Measurements from ENCODE around the gene SEMA4A.
"Not testable (repeated sequence)": the region's sequence is repeated elsewhere in the genome, so short reads cannot be mapped to it uniquely, and the experiment has no call there.

Gene SEMA4A

DNA sequence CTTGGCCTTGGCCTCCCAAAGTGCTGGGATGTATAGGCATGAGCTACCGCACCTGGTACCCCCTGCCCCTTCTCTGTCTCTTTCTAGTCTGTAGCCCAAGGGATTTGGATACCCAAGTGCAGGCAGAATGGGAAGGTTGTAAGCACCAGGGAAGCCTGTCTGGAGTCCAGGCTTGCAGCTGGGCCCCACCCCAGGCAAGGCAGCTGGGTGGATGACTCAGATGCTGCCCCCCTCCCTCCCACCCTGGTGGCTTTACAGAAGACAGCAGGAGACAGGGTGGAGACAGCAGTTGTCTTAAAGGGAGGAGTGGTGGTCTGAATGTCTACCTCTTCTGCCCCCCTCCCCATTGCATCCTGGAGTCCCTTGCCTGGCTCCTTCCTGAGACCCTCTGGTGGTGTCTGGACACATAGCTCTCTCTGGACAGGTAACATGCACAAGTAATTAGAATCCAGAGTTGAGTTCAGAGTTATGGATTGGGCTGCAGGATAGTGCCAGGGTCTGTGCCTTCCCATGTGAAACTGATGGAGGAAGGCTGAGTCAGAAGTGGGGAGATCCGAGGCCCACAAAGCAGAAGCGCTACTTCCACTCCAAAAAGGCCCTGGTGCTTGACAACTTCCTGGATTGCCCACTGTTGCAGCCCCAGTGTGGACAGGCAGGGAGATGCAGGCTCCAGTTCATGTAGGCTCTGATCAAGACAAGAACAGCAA, 33.7 kb upstream of the SEMA4A start:
- DNase-seq = peak; percentile 73

DNA sequence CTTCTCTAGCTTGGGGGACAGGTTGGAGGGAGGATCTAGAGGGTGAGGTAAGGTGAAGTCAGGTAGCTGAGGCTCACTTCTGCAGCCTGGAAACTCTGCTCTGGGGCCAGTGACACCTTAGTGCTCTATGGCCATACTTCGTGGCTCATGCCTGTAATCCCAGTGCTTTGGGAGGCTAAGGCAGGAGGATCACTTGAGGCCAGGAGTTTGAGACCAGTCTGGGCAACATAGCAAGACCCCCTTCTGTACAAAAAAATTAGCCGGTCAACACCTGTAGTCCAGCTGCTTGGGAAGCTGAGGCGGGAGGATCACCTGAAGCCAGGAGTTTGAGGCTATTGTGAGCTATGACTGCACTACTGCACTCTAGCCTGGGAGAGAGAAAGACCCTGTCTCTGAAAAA, 33.1 kb upstream of the SEMA4A start:
- no peak for DNase-seq

DNA sequence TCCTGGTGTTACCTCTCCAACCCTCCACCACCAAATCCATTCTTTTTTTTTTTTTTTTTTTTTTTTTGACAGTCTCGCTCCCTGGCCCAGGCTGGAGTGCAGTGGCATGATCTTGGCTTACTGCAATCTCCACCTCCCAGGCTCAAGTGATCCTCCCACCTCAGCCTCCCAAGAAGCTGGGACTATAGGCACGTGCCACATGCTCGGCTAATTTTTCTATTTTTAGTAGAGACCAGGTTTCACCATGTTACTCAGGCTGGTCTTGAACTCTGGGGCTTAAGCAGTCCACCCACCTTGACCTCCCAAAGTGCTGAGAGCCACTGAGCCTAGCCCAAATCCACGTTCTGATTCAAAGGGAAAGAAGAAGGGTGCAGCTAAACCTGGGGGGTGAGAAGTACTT, 32.4 kb upstream of the SEMA4A start:
- not testable (repeated sequence) for DNase-seq

DNA sequence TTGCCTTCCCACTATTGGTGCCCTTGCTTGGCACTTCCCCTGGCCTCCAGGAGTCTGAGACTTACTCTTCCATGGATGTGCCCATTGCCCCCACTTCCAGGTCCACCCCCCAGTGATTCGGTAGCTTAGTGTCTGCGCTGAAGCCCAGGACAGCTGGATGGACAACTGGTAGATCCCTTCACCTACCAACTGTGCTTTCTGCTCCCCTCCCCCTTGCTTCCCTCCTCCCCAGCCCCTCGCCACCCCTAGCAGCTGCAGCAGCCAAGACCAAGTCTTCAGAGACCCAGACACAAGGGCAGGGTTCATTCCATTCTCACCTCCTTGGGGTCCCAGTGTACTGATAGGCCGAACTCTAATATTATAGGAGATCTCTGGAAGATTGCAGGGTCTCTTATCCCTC, 31.9 kb upstream of the SEMA4A start:
- DNase-seq = no peak

DNA sequence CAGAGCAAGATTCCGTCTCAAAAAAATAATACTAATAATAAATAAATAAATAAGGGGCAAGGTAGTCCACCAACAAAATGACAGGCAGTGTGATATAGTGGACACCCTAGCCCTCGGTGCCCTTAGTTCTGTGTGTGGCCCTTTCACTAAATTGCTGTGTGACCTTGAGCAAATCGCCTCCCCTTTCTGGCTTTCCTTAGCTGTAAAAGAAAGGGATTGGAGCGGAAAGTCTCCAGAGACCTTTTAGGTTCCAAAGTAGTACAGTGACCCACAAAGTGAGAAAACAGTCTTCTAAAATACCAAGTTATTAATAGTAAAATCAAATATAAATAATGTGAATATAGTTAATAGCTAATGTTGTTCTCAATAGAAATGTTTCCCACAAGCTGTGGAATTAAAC, 31.3 kb upstream of the SEMA4A start:
- DNase-seq = no peak

DNA sequence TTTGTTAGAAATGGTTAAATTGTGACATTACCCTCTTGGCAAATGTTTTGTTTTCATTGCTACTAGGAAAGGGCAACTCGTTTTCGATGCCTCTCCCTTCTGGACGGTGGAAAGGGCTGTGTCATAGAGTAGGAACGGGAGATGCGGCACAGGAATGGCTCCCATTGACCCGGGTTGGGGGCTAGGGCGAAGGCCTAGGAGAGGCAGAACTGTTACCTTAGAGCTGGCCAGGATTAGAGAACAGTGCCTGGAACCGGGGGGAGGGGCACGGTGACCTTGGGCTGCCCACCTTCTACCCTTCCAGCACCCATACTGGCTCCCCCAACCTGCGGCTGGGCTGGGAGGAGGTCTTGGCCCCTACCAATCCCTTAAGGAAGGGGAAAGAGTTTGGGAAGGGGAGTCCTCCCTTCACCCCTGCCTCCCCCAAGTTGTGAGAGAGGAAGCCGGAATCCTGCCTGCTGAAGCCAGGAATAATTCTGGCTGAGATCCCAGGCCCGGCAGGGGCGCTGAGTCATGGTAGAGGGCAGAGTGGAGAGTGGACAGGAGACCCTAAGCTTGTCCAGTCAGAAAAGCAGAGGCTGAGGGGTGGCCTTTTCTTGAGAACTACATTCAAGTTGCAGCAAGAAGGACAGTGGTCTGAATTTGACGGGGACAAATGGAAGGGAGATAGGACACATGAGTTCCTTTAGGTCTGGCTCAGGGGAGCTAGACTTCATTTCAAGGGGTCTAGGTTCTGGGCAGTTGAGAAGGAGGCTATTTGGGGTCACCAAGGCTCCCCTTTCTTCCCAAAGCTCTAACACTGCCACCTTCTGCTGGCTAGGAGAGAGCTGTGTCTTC, 30.6 kb upstream of the SEMA4A start:
- peak; percentile 88 for DNase-seq

DNA sequence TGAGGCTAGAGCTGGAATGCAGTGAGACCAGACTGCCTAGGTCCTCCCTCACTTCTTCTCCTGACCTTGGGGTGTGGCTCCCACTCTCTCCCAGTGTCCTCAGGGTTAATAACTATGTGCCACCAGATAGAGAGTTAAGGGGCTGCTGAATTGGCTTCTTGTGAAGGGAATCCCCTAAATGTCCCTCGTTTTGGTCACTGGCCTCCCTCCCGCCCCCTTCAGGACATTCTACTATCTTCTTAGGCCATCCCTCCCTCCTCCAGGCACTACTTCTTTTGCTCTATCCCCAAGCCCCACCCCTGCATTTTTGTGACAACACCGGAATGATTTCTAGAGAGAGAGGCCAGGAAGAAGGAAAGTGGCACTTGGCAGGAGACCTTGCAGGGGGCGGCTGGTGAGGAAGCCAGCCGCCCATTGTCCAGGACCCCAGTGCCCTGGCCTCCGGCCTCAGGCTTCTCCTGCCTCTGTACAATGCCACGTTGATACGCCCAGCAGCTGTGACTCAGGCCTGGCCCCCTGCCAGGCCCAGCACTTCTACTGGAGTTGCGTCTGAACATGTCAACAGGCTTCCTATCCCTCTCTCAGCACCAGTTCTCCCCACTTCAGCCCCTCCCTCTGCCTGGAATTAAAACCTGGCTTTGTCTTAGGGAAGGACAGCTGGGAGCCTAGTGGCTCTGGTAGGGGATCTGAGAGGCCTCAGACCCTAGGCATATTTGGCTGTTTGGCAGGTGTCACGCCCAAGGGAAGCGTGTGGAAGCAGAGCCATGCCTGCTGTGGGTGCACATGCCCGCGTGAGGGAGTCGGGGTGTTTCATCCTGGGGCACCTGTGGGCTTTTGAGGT, 29.8 kb upstream of the SEMA4A start:
- peak; percentile 97 for DNase-seq

DNA sequence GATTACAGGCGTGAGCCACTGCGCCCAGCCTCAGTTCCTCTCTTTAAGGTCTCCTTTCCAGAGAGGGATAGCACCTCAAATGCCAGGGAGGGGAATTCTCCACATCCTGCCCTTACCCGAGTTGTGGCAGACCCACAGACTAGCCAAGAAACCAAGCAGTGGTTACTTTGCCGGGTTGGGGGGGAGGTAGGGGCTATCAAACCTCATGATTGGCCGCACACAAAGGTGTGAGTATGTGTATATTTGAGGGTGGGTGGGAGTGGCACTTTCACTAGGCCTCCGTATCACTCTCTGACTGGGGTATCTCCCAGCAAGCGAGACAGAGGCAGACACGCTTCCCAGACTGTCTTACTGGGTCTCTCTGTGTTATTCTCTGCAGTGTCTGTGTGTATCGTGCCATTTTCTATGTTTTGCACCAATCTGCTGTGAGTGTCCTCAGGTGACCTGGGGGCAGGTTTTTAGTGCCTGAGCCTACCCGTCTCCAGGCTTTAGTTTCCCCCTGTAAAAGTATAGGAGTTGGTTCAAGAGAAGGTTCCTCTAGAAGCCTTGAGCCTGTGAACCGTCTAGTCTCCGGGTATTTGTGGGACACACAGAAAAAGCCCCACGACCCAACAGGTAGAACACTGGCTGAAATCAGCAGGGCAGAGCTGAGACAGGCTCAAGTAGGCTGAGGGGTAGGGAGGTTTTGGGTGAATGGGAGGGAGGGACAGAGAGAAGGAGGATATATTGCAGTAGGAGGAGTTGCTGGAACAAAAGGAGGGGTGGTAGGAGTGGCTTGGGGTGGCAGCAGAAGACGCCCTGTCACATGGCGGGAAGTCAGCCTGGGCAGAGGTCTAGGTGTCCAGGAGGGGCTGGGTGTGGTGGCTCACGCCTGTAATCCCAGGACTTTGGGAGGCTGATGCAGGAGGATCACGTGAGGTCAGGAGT, 28.6 kb upstream of the SEMA4A start:
- no peak for DNase-seq

DNA sequence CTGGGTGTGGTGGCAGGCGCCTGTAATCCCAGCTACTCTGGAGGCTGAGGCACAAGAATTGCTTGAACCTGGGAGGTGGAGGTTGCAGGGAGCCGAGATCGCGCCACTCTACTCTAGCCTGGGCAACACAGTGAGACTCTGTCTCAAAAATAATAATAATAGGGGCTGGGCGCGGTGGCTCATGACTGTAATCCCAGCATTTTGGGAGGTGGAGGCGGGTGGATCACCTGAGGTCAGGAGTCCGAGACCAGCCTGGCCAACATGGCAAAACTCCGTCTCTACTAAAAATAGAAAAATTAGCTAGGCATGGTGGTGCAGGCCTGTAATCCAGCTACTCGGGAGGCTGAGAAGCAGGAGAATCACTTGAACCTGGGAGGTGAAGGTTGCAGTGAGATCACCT, 27.8 kb upstream of the SEMA4A start:
- DNase-seq = not testable (repeated sequence)

DNA sequence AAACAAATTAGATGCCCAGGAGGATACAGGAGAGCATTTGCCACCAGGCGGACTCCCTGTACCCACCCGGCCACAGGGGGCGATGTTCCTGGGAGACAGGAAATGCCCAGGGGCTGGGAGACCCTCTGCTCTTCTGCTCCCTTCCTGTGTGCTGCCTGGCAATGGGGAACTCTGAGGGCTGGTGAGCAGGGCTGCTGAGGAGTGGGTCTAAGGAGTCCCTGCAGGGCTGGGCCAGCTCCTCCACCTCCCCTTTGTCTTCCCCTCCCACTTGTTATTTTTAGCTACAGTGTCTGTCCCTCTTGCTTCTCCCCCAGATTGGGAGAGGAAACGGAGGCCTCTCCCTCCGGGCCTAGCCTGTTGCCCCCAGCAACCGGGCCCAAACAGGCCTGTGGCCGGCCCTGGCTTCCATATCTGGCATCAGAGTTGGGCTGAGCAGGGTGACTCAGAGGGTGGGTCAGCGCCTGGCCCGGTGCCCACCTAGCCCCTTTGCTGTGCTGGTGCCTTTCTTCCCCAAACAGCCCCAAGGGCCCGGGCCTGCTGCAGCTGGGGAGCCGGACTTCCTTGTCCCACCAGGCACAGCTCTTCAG, 27.2 kb upstream of the SEMA4A start:
- DNase-seq = peak; percentile 97

DNA sequence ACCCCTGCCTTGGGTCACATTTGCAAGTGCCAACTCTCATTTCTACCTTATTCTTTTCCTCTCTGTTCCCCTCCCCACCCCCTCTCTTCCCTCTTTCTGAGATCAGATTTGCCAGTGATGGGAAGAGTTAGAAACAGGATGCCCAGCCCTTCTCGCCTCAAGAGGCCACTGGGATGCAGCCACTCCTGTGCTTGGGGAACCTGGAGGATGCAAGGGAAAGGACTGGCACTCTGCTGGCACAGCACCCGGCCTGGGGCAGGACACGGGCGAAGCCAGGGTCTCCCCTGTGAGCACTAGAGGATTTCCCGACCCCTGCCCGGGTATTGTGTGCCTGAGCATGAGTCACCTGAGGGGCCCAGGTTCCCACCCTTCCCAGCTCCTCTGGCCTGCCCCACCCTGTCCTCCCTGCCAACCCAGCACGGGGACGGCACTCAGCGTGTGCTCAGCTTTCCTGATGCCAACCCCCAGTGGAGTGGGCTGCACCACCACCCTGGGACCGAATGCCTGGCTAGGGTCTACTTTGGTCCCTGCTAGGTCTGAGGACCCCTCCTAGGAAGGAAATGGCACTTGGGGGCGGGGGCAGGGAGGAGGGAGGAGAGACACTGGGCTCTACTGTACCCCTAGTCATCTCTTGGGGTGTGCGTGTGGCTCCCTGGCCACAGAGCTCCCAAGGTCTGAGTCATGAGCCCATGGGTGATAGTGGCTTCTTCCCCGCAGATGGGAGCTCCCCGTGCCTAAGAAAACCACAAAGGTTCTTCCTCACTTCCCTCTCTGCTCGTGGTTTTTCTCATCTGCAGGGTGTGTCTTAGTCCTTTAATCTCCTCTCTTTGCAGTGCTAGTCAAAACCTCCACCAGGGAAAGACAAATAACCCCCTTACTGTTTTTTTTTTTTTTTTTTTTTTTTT, 26.5 kb upstream of the SEMA4A start:
- peak; percentile 93 for DNase-seq

DNA sequence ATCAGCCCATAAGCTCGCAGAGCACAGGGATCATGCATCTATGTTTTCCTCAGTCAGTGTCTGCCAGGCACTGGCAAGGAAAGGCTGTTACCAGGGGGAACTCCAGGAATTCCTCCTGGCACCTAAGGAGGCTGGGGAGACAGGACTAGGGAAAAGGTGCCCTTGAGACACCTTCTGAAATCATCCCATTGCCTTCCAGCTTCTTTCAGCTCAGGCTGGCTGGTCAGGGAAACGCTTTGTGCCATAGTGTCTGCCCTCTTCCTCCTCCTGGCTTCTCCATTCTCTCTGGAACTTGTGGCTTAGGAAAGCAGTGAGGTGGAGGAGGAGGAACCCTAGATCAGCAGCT, 25.1 kb upstream of the SEMA4A start:
- DNase-seq = no peak

DNA sequence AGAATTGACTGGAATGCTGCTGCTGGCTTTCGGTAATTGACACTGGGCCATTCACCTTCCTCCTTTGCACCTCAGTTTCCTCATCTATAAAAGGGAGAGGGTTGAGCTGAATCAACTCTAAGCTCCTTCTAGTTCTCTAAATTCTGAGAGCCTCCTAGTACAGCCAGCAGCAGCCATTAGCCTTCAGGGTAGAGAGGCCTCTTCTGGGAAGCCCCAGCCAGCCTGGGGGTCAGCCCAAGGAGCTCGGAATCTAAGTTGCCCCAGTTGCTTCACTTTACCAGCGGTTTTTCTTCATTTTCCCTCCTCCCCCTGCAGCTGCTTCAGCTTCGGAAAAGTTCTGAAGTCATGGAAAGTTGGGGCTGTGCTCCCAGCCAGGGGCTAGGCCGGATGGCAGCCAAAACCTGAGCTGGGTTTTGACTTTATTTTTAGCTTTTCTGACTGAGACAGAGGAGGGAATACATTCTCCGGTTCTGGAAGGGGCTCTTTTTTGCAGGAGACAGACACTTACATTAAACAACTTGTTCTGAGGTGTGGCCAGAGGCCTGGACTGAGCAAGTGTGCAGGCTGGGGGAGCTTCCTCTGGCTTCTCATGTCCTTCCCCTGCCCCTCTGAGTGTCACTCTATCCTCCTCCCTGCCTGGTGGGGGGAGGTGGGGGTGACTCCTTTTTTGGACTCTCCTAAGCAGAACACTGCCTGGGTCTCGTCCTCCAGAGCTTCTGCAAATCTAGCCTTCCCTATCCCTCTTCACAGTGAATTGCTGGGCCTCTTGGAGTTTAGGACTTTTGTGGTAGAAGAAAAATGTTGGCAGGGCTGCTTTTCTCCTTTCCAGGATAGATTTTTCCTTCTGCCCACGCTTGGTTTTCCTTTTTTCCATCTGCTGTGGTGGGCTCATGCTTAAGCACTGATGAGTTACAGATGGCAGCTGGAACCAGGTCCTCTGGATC, 24.5 kb upstream of the SEMA4A start:
- peak; percentile 93 for DNase-seq

DNA sequence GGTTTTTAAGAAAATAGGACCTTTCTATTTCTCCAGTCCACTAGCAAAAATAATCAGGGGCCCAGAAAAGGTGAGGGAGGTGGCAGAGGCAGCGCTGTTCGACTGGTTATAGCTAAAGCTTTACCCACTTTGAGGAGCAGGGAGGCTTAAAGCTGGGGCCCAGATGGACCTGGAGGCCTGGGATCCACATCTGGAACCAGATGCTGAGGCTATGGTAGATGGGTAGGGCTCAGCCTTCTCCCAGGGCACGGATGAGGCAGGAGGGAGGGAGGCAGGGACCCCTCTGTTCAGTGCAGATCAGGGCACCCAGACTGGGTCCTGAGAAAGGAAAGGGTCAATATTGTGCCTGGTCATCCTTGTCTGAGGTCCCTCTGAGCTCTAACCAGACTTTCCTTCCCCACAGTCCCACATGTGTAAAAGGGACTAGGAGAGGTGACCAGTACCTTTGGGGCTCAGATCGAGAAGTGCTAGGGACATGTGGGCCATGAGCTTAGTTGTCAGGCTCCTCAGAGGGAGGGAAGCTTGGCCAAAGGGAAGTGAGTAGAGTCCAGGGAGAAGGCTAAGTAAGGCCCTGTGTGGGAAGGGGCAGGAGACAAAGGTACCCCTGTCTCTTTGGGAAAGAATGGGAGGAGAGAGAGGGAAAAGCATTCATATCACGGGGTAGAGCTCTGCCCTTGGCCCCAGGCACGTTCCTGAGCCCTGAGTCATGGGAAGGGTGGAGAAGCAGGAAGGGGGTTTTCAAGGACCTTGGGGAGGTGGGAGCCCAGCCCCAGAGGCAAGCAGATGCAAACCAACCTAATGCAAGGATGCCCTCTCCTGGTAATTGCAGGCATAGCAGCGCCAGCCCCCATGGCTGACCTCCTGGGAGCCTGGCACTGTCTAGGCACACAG, 23.5 kb upstream of the SEMA4A start:
- DNase-seq = peak; percentile 98

DNA sequence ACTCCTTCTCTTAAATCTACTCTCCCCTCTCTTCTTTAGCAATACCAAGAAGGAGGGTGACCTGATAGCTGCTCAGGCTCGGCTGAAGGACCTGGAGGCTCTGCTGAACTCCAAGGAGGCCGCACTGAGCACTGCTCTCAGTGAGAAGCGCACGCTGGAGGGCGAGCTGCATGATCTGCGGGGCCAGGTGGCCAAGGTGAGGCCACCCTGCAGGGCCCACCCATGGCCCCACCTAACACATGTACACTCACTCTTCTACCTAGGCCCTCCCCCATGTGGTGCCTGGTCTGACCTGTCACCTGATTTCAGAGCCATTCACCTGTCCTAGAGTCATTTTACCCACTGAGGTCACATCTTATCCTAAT, 22.8 kb upstream of the SEMA4A start:
- DNase-seq = no peak

DNA sequence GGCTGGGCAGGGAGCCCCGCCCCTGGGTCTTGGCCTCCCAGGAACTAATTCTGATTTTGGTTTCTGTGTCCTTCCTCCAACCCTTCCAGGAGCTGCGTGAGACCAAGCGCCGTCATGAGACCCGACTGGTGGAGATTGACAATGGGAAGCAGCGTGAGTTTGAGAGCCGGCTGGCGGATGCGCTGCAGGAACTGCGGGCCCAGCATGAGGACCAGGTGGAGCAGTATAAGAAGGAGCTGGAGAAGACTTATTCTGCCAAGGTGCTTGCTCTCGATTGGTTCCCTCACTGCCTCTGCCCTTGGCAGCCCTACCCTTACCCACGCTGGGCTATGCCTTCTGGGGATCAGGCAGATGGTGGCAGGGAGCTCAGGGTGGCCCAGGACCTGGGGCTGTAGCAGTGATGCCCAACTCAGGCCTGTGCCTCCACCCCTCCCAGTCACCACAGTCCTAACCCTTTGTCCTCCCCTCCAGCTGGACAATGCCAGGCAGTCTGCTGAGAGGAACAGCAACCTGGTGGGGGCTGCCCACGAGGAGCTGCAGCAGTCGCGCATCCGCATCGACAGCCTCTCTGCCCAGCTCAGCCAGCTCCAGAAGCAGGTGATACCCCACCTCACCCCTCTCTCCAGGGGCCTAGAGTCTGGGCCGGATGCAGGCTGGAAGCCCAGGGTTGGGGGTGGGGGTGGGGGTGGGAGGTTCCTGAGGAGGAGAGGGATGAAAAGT, 18.5 kb upstream of the SEMA4A start:
- DNase-seq = no peak

DNA sequence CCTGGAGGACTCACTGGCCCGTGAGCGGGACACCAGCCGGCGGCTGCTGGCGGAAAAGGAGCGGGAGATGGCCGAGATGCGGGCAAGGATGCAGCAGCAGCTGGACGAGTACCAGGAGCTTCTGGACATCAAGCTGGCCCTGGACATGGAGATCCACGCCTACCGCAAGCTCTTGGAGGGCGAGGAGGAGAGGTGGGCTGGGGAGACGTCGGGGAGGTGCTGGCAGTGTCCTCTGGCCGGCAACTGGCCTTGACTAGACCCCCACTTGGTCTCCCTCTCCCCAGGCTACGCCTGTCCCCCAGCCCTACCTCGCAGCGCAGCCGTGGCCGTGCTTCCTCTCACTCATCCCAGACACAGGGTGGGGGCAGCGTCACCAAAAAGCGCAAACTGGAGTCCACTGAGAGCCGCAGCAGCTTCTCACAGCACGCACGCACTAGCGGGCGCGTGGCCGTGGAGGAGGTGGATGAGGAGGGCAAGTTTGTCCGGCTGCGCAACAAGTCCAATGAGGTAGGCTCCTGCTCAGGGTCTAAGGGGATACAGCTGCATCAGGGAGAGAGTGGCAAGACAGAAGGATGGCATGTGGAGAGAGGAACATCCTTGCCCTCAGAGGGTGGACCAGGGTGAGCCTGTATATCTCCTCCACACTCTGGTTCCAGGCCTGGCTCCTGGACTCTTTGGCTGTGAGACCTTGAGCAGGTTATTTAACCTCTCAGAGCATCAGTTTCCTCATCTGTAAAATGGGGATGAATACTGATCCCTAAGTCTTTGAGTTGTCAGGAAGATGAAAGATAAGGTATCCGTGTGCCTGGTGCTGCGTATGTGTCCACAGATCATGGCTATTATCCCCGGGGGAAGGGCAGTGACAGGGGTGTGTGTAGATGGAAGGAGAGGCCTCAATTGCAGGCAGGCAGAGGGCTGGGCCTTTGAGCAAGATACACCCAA, 17.2 kb upstream of the SEMA4A start:
- no peak for DNase-seq
